Tibial nerve (tissue), 4 donors: Measurements from ENCODE around the gene BMP7. TPM values are rescaled to one million over a fixed set of nuclear protein-coding genes. Genes with fewer than 3 reads are reported as not detected.

Source experiments
- DNase-seq, 2 donors: peaks; one replicate each; pipeline ENCODE4 v3.0.0-alpha.2; 2019; ENCODE audit warnings: low spot score in 2 of 2
- H3K27ac ChIP-seq, 4 donors: fragments of 200-600 bp; sonication (generic) in 3 of 4; one replicate each; pipeline ENCODE4 v1.5.1; 2017 to 2019; ENCODE audit warnings: mild to moderate bottlenecking in 1 of 4
- H3K27me3 ChIP-seq, 2 donors: fragments of 200-600 bp; sonication (generic) in 1 of 2; one replicate each; pipeline versions ENCODE4 v1.5.1 to v1.6.0; 2017 to 2019
- H3K36me3 ChIP-seq, 3 donors: fragments of 200-600 bp; sonication (generic); one replicate each; pipeline ENCODE4 v1.5.1; 2018 to 2019
- H3K4me1 ChIP-seq, 4 donors: fragments of 200-600 bp; sonication (generic) in 3 of 4; one replicate each; pipeline ENCODE4 v1.5.1; 2017 to 2019
- H3K4me3 ChIP-seq, 4 donors: fragments of 200-600 bp; sonication (generic) in 3 of 4; one replicate each; pipeline ENCODE4 v1.5.1; 2017 to 2019; ENCODE audit warnings: mild to moderate bottlenecking in 1 of 4, moderate library complexity in 1 of 4
- H3K9me3 ChIP-seq, 4 donors: fragments of 200-600 bp; sonication (generic) in 3 of 4; one replicate each; pipeline ENCODE4 v1.5.1; 2017 to 2019
- CTCF ChIP-seq, 5 experiments: fragments of 200-600 bp in 3 of 5; fragments of 450-650 bp in 2 of 5; sonication (generic) in 3 of 5; IDR thresholded peaks; one replicate each; pipeline ENCODE4 v1.5.1; 2016 to 2019; ENCODE audit warnings: antibody characterized with exemption in 5 of 5, mild to moderate bottlenecking in 3 of 5, moderate library complexity in 2 of 5
- EP300 ChIP-seq, 2 donors: sonication (generic); formaldehyde crosslinking; IDR thresholded peaks; one replicate each; pipeline ENCODE4 v1.6.1; 2017; ENCODE audit warnings: antibody characterized with exemption in 2 of 2, mild to moderate bottlenecking in 1 of 2
- POLR2A ChIP-seq, 2 donors: fragments of 450-650 bp; IDR thresholded peaks; one replicate each; pipeline ENCODE4 v1.6.1; 2017; ENCODE audit warnings: antibody characterized with exemption in 2 of 2, mild to moderate bottlenecking in 2 of 2, moderate library complexity in 2 of 2
- WGBS, 2 donors: methylation state at CpG; one replicate each; pipeline ENCODE4 v1.1.5; 2018; 5-methylcytosine and 5-hydroxymethylcytosine counted together
- total RNA-seq, 4 donors: library from RNA; depleted of rRNA; stranded (reverse); fragments of >200 nt; gene quantifications; one replicate each; pipeline ENCODE4 v1.1.0, GENCODE V29; 2016

BMP7 gene
- total RNA-seq, 4 donors from 2014 or later = 11.7 to 14.2 (median 13.4) TPM

- Histone ChIP-seq H3K27ac (no peak overlapping the region), H3K36me3 (peaks cover 0 to 6% (median 0%) of the 10 kb centered on the region in 3 donors), H3K27me3 (no peaks in the 10 kb centered on the region), H3K4me3 (no peak overlapping the region), H3K9me3 (no peaks in the 10 kb centered on the region), H3K4me1 (no peaks in the 10 kb centered on the region)
- 88 to 92% methylated on average over 5 of the region's 5 CpGs for WGBS, 2 donors
- TF ChIP-seq POLR2A (IDR thresholded peaks at IDR 0.05) = no peak
- TF ChIP-seq EP300 (IDR thresholded peaks at IDR 0.05) = no peak
- no peak for TF ChIP-seq CTCF (IDR thresholded peaks at IDR 0.05)
- DNase-seq = no peak
Measured at GRCh38 chr20:57189713-57190112, 76.7 kb downstream of the BMP7 start.

GRCh38 chr20:57188576-57189079 is 77.8 kb downstream of the BMP7 start:
- no peaks in the 10 kb centered on the region for H3K9me3 ChIP-seq
- H3K27me3 ChIP-seq = no peaks in the 10 kb centered on the region
- TF ChIP-seq EP300 (IDR thresholded peaks at IDR 0.05) = no peak
- no peak for TF ChIP-seq CTCF (IDR thresholded peaks at IDR 0.05)
- TF ChIP-seq POLR2A (IDR thresholded peaks at IDR 0.05) = no peak
- no peak for DNase-seq
- 74 to 78% methylated on average over 6 of the region's 6 CpGs for whole genome bisulfite sequencing, 2 donors
- H3K4me1 ChIP-seq = no peaks in the 10 kb centered on the region
- peaks cover 0 to 4% (median 0%) of the 10 kb centered on the region in 3 donors for H3K36me3 ChIP-seq
- no peak overlapping the region for H3K27ac ChIP-seq
- H3K4me3 ChIP-seq = no peak overlapping the region

GRCh38 chr20:57188056-57188455 is 78.4 kb downstream of the BMP7 start:
- TF ChIP-seq EP300 (IDR thresholded peaks at IDR 0.05) (no peak), POLR2A (IDR thresholded peaks at IDR 0.05) (no peak), CTCF (IDR thresholded peaks at IDR 0.05) (no peak)
- H3K27me3 ChIP-seq = no peaks in the 10 kb centered on the region
- WGBS, 2 donors = 86 to 94% methylated on average over 9 of the region's 9 CpGs
- no peaks in the 10 kb centered on the region for H3K9me3 ChIP-seq
- DNase-seq = no peak
- H3K4me1 ChIP-seq = no peaks in the 10 kb centered on the region
- H3K27ac ChIP-seq = no peak overlapping the region
- H3K4me3 ChIP-seq = no peak overlapping the region
- H3K36me3 ChIP-seq = no peaks in the 10 kb centered on the region

GRCh38 chr20:57187068-57187634 is 79.3 kb downstream of the BMP7 start:
- no peak overlapping the region for H3K4me3 ChIP-seq
- no peaks in the 10 kb centered on the region for H3K9me3 ChIP-seq
- H3K27ac ChIP-seq = no peak overlapping the region
- no peak for TF ChIP-seq EP300 (IDR thresholded peaks at IDR 0.05)
- TF ChIP-seq POLR2A (IDR thresholded peaks at IDR 0.05) = no peak
- TF ChIP-seq CTCF (IDR thresholded peaks at IDR 0.05) = no peak
- no peaks in the 10 kb centered on the region for H3K27me3 ChIP-seq
- no peaks in the 10 kb centered on the region for H3K4me1 ChIP-seq
- 77 to 98% methylated on average over 4 of the region's 4 CpGs for WGBS, 2 donors
- no peak for DNase-seq
- H3K36me3 ChIP-seq = peaks cover 0 to 3% (median 0%) of the 10 kb centered on the region in 3 donors

GRCh38 chr20:57186192-57186591 is 80.2 kb downstream of the BMP7 start:
- WGBS, 2 donors = 78 to 85% methylated on average over 8 of the region's 8 CpGs
- no peaks in the 10 kb centered on the region for H3K4me1 ChIP-seq
- H3K27me3 ChIP-seq = no peaks in the 10 kb centered on the region
- H3K4me3 ChIP-seq = no peak overlapping the region
- no peak overlapping the region for H3K27ac ChIP-seq
- H3K9me3 ChIP-seq = no peaks in the 10 kb centered on the region
- peaks cover 0 to 7% (median 0%) of the 10 kb centered on the region in 3 donors for H3K36me3 ChIP-seq
- TF ChIP-seq EP300 (IDR thresholded peaks at IDR 0.05) (no peak), CTCF (IDR thresholded peaks at IDR 0.05) (no peak), POLR2A (IDR thresholded peaks at IDR 0.05) (no peak)
- DNase-seq = no peak
